DND-41 (cell line): ENCODE measurements around the gene SPATA3.

ENCODE experiments used
- EZH2 ChIP-seq: IDR thresholded peaks from 3 replicates; pipeline ENCODE4 v1.6.1; 2012; ENCODE audit warnings: borderline replicate concordance, low read depth, mild to moderate bottlenecking, moderate library complexity, low read length, inconsistent platforms; ENCODE audit not compliant: severe bottlenecking
- TF ChIP-seq, protein P1 (sequence below): IDR thresholded peaks from 2 replicates; pipeline ENCODE4 v1.5.1; 2012; ENCODE audit warnings: borderline replicate concordance, low read length, moderate library complexity, mild to moderate bottlenecking; ENCODE audit not compliant: poor library complexity, severe bottlenecking; ENCODE audit errors: extremely low read depth

DNA sequence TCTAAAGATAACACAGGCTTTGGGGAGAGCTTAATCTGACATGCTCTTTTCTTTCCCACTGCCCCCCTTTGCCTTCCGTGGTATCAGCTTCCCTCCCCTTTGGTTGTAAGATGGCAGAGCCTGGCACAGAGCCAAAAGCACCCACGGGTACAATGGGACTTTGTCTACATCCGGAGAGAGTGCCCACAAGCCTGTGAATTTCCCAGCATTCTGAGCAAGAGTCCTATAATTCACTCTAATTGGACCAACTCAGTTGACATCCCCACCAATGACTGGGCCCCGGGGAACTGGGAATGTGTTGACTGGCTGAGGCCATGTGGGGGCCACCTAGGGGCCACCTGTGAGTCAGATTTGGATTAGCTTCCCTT is 21.3 kb downstream of the SPATA3 start:
- TF ChIP-seq, protein P1, sequence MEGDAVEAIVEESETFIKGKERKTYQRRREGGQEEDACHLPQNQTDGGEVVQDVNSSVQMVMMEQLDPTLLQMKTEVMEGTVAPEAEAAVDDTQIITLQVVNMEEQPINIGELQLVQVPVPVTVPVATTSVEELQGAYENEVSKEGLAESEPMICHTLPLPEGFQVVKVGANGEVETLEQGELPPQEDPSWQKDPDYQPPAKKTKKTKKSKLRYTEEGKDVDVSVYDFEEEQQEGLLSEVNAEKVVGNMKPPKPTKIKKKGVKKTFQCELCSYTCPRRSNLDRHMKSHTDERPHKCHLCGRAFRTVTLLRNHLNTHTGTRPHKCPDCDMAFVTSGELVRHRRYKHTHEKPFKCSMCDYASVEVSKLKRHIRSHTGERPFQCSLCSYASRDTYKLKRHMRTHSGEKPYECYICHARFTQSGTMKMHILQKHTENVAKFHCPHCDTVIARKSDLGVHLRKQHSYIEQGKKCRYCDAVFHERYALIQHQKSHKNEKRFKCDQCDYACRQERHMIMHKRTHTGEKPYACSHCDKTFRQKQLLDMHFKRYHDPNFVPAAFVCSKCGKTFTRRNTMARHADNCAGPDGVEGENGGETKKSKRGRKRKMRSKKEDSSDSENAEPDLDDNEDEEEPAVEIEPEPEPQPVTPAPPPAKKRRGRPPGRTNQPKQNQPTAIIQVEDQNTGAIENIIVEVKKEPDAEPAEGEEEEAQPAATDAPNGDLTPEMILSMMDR: no peak
- TF ChIP-seq EZH2: no peak
